HG02943 (cell line): ENCODE measurements around the gene SGCB.
"Not testable (repeated sequence)": the region's sequence is repeated elsewhere in the genome, so short reads cannot be mapped to it uniquely, and the experiment has no call there.

Experiments used
- ATAC-seq: cut with Tn5 transposase; IDR thresholded peaks from one replicate; pipeline ENCODE4 v1.9.1; 2021; ENCODE audit warnings: mild to moderate bottlenecking, low read depth, moderate library complexity; ENCODE audit not compliant: unreplicated experiment

The SGCB gene, protein sequence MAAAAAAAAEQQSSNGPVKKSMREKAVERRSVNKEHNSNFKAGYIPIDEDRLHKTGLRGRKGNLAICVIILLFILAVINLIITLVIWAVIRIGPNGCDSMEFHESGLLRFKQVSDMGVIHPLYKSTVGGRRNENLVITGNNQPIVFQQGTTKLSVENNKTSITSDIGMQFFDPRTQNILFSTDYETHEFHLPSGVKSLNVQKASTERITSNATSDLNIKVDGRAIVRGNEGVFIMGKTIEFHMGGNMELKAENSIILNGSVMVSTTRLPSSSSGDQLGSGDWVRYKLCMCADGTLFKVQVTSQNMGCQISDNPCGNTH

GRCh38 chr4:52038103-52038912, at the start of gene SGCB:
Gene SGCB, minus strand, starts transcription at chr4:52038299. Its CDS starts 40 bp downstream, at chr4:52038259.
- ATAC-seq: peak; percentile 91

GRCh38 chr4:52086425-52086824, 48.3 kb upstream of the SGCB start:
- not testable (repeated sequence) for ATAC-seq

DNA sequence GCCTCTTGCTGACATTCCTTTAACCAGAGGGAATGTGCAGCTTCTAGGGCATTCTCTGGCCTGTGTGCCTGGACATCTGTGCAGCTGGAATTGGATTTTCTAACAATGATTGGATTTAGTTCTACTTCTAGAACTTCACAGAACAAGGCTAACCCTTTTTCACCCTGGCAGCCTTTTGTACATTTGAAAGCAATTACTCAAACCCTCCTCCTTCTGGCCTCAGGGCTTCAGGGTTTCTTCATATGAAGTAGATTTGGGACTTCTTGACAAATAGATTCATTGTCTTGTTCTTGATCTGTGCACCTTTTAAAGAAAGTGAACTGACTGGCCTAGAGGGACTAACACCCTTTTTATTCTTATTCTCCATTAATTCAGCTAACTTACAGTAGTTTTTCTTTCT, 43.1 kb upstream of the SGCB start:
- ATAC-seq: no peak

GRCh38 chr4:52079659-52080058, 41.6 kb upstream of the SGCB start:
- no peak for ATAC-seq

GRCh38 chr4:52076731-52077130, 38.6 kb upstream of the SGCB start:
- ATAC-seq: no peak

- ATAC-seq: no peak
Measured at GRCh38 chr4:52071791-52072546, 33.9 kb upstream of the SGCB start.

GRCh38 chr4:52069571-52069970, 31.5 kb upstream of the SGCB start:
- ATAC-seq: no peak

DNA sequence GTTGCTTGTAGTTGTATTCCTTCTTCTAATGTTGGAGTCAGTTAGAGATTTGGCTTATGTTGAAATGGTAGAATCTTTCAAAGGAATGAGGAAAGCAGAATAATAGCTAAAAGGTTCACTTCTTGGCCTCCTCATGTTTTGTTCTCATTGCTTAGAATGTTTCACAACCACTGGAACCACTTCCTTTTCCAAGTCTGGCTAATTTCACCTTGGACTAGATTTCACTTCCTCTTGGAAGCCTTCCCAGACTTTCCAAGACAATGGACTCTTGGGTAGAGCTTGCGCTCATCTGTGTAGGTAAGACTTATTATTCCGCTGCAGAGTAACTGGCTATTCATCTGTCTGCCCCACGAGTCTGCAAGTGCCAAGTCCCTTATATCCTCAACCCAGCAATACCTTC, 21.3 kb upstream of the SGCB start:
- no peak for ATAC-seq

DNA sequence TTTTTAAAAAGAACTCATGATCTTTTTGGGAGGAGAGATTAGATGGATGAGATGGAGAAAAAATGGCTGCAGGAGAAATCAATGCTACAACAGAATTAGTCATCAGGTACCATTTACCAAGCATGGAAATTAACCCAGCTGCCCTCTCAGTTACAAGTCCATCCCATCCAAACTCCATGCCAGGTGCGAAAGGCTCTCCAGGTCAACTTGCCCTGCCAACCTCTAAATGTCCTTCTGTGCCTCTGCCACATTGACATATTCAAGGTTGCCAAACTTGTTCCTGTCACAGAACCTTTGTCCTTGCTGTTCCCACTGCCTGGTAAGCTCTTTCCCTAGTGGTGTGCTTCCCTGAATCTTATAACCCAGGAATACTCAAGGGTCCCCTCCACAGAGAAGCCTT, 20.2 kb upstream of the SGCB start:
- no peak for ATAC-seq

GRCh38 chr4:52057196-52057595, 19.1 kb upstream of the SGCB start:
- ATAC-seq: no peak

GRCh38 chr4:52054254-52054653, 16.2 kb upstream of the SGCB start:
- no peak for ATAC-seq

- ATAC-seq: peak; percentile 44
Measured at GRCh38 chr4:52052475-52052780, 14.3 kb upstream of the SGCB start.

DNA sequence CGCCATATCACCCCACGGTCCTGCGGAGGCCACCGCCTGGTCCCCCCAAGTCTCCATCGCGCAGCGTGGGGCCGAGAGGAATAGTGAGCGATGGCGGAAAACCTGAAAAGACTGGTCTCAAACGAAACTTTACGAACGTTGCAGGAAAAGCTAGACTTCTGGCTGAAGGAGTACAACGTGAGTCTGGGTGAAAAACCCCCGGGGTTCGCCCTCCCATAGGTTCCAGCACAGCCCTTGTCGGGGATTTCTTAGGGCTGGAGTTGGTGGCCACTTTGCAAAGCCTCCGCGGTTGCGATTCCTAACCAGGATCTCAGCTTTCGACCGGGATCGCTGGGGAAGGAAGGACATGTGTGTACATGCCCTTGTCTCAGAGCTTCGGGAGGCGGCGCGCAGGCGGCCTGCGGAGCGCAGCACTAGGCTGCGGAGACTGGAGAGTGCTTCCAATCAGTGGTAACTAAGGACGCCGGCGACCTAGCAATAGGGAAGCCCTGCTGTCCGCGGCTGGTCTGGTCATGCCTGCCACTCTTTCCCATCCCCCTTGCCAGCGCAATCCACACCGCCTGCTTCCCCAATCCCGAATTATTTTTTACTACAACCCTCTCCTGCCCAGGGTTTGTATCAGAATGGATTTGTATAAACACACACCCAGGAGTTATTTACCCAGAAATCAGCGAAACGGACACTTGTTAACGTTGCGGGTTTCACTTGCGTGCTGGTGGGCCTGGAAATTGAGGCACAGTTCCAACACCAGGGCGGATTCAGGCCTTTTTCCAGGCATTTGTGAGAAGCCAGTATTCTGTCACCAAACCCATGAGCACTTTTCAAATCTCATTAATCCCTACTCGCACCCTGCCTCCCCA, 13.7 kb upstream of the SGCB start:
- ATAC-seq: peak; percentile 57

- ATAC-seq: peak; percentile 54
Measured at GRCh38 chr4:52051213-52051614, 13.1 kb upstream of the SGCB start, which contains the start of gene SPATA18. Gene SPATA18, plus strand, starts transcription at chr4:52051304. Its CDS starts 401 bp downstream, at chr4:52051705.

- ATAC-seq: no peak
Measured at GRCh38 chr4:52049266-52049665, 11.2 kb upstream of the SGCB start.

- ATAC-seq: no peak
Measured at GRCh38 chr4:52045028-52045427, 6.9 kb upstream of the SGCB start.

DNA sequence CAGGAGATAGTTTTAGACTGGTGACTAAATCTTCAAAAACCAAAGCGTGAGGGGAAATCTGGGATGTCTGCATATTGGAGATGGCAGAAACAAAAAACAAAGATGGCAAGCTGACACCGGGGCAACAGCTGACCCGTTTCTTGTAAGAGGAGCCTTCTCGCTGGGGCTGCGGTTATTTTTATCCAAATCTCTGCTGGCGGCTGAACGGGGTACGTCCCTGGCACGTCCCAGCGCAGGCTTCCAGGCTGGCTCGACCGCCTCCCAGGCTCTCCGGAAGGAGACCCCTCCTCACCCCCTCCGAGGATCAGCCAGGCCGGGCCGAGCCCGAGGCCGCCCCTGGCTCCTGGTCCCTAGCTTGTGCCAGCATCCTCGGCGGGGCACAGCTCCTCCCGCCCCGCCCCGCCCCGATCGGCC, 403 bp downstream of the SGCB start:
- peak; percentile 50 for ATAC-seq

DNA sequence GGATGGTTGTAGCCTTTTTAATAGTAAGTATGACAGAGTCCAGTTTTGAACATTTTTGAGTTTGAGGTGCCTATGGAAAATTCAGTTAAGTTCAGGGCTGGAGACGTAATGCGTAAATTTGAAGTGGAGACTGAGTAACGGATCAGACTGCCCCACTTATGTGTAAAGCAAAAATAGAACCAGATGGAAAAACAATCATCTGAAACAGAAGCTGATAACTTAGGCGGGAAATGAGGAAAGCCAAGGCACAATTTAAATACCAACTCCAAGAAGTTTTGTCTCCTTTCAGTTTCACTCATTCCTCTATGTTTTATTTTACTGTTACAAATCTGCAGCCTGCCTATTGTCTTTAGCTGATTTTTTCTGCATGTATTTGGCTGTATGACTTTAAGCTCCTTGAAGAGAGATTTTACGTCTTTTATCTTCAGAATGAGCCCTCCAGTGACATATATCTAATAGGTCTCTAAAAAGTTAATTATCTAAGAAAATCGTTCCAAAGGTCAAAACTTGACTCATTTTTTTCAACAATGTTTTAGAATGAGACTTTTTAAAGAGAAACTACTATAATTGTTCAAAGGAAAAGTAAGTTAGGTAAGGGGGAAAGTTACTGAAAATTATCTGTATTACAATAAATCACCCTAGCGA, 1.1 kb downstream of the SGCB start:
- ATAC-seq: no peak

GRCh38 chr4:52035190-52035589, 2.9 kb downstream of the SGCB start:
- ATAC-seq: no peak

- no peak for ATAC-seq
Measured at GRCh38 chr4:52032005-52032404, 6.1 kb downstream of the SGCB start.
